SJSA1 (cell line): Measurements from ENCODE around the gene MTUS2. TPM values are rescaled to one million over a fixed set of nuclear protein-coding genes. Genes with fewer than 3 reads are reported as not detected.

ENCODE experiments used
- DNase-seq, 2 experiments: peaks; one replicate each; pipeline ENCODE4 v3.0.0-alpha.2; 2015 to 2020; ENCODE audit warnings: low spot score in 2 of 2, low read depth in 1 of 2
- H3K27ac ChIP-seq: fragments of 250-450 bp; sonication (Bioruptor Pico); 2 replicates; pipeline ENCODE4 v1.5.1; 2020; ENCODE audit warnings: mild to moderate bottlenecking, moderate library complexity
- H3K27me3 ChIP-seq: fragments of 250-450 bp; sonication (Bioruptor Pico); replicated peaks from 2 replicates; pipeline ENCODE4 v1.5.1; 2020; ENCODE audit warnings: mild to moderate bottlenecking, moderate library complexity
- H3K36me3 ChIP-seq: fragments of 250-450 bp; sonication (Bioruptor Pico); 2 replicates; pipeline ENCODE4 v1.5.1; 2020; ENCODE audit warnings: mild to moderate bottlenecking
- H3K4me1 ChIP-seq: fragments of 250-450 bp; sonication (Bioruptor Pico); replicated peaks from 2 replicates; pipeline ENCODE4 v1.6.1; 2021; ENCODE audit warnings: mild to moderate bottlenecking
- H3K4me3 ChIP-seq: fragments of 250-450 bp; sonication (Bioruptor Pico); 2 replicates; pipeline ENCODE4 v1.5.1; 2020; ENCODE audit warnings: mild to moderate bottlenecking
- H3K9me3 ChIP-seq: fragments of 250-450 bp; sonication (Bioruptor Pico); replicated peaks from 2 replicates; pipeline ENCODE4 v1.5.1; 2020; ENCODE audit warnings: mild to moderate bottlenecking
- total RNA-seq: library from RNA; depleted of rRNA; stranded (reverse); fragments of >200 nt; shearing (Covaris generic); gene quantifications from 2 replicates; pipeline ENCODE4 v1.2.3, GENCODE V29; 2014

Gene MTUS2
- total RNA-seq, 1 experiment from 2014 or later = not detected

- H3K4me3 ChIP-seq = no peak overlapping the region
- H3K27me3 ChIP-seq = no peaks in the 10 kb centered on the region
- H3K27ac ChIP-seq = no peak overlapping the region
- H3K9me3 ChIP-seq = no peaks in the 10 kb centered on the region
- H3K36me3 ChIP-seq = no peaks in the 10 kb centered on the region
- H3K4me1 ChIP-seq = no peaks in the 10 kb centered on the region
- DNase-seq = no peak
Measured at GRCh38 chr13:29103065-29103800, 283.1 kb downstream of the MTUS2 start.

GRCh38 chr13:29104461-29104860 lies 284.3 kb downstream of the MTUS2 start:
- Histone ChIP-seq H3K27me3 (no peaks in the 10 kb centered on the region), H3K9me3 (no peaks in the 10 kb centered on the region), H3K27ac (no peak overlapping the region), H3K4me3 (no peak overlapping the region), H3K4me1 (no peaks in the 10 kb centered on the region), H3K36me3 (no peaks in the 10 kb centered on the region)
- no peak for DNase-seq

- Histone ChIP-seq H3K27me3 (no peaks in the 10 kb centered on the region), H3K4me1 (no peaks in the 10 kb centered on the region), H3K36me3 (no peaks in the 10 kb centered on the region), H3K9me3 (no peaks in the 10 kb centered on the region), H3K4me3 (no peak overlapping the region), H3K27ac (no peak overlapping the region)
- no peak for DNase-seq
Measured at GRCh38 chr13:29105779-29106178, 285.6 kb downstream of the MTUS2 start.

GRCh38 chr13:29106651-29107050 lies 286.5 kb downstream of the MTUS2 start:
- DNase-seq = no peak
- H3K4me3 ChIP-seq = no peak overlapping the region
- no peaks in the 10 kb centered on the region for H3K27me3 ChIP-seq
- no peaks in the 10 kb centered on the region for H3K9me3 ChIP-seq
- H3K4me1 ChIP-seq = no peaks in the 10 kb centered on the region
- no peak overlapping the region for H3K27ac ChIP-seq
- H3K36me3 ChIP-seq = no peaks in the 10 kb centered on the region

- no peak overlapping the region for H3K27ac ChIP-seq
- no peak overlapping the region for H3K4me3 ChIP-seq
- H3K27me3 ChIP-seq = no peaks in the 10 kb centered on the region
- no peaks in the 10 kb centered on the region for H3K4me1 ChIP-seq
- no peaks in the 10 kb centered on the region for H3K36me3 ChIP-seq
- DNase-seq = no peak
- no peaks in the 10 kb centered on the region for H3K9me3 ChIP-seq
Measured at GRCh38 chr13:29108068-29108786, 288.1 kb downstream of the MTUS2 start.

GRCh38 chr13:29109987-29110386 lies 289.8 kb downstream of the MTUS2 start:
- Histone ChIP-seq H3K4me1 (no peaks in the 10 kb centered on the region), H3K27me3 (no peaks in the 10 kb centered on the region), H3K9me3 (no peaks in the 10 kb centered on the region), H3K27ac (no peak overlapping the region), H3K4me3 (no peak overlapping the region), H3K36me3 (no peaks in the 10 kb centered on the region)
- DNase-seq = no peak

GRCh38 chr13:29111446-29111845 lies 291.3 kb downstream of the MTUS2 start:
- Histone ChIP-seq H3K4me1 (no peaks in the 10 kb centered on the region), H3K27me3 (no peaks in the 10 kb centered on the region), H3K27ac (no peak overlapping the region), H3K36me3 (no peaks in the 10 kb centered on the region), H3K9me3 (no peaks in the 10 kb centered on the region), H3K4me3 (no peak overlapping the region)
- DNase-seq = no peak

- H3K27ac ChIP-seq = no peak overlapping the region
Measured at GRCh38 chr13:29115842-29116241, 295.7 kb downstream of the MTUS2 start.

GRCh38 chr13:29117663-29118062 lies 297.5 kb downstream of the MTUS2 start:
- Histone ChIP-seq H3K27me3 (no peaks in the 10 kb centered on the region), H3K36me3 (no peaks in the 10 kb centered on the region), H3K4me3 (no peak overlapping the region), H3K27ac (no peak overlapping the region), H3K4me1 (no peaks in the 10 kb centered on the region), H3K9me3 (no peaks in the 10 kb centered on the region)
- no peak for DNase-seq

More at GRCh38 chr13:29115842-29116241, 295.7 kb downstream of the MTUS2 start:
- H3K4me1 ChIP-seq = no peaks in the 10 kb centered on the region
- no peaks in the 10 kb centered on the region for H3K27me3 ChIP-seq
- H3K9me3 ChIP-seq = no peaks in the 10 kb centered on the region
- no peak overlapping the region for H3K4me3 ChIP-seq
- H3K36me3 ChIP-seq = no peaks in the 10 kb centered on the region
- no peak for DNase-seq

- H3K27ac ChIP-seq = no peak overlapping the region
- H3K27me3 ChIP-seq = no peaks in the 10 kb centered on the region
- H3K9me3 ChIP-seq = no peaks in the 10 kb centered on the region
- H3K4me1 ChIP-seq = no peaks in the 10 kb centered on the region
- no peak overlapping the region for H3K4me3 ChIP-seq
- no peaks in the 10 kb centered on the region for H3K36me3 ChIP-seq
- DNase-seq = no peak
Measured at GRCh38 chr13:29118471-29118870, 298.3 kb downstream of the MTUS2 start.

GRCh38 chr13:29125191-29125933 lies 305.2 kb downstream of the MTUS2 start:
- H3K36me3 ChIP-seq = no peaks in the 10 kb centered on the region
- no peaks in the 10 kb centered on the region for H3K27me3 ChIP-seq
- H3K4me3 ChIP-seq = no peak overlapping the region
- no peaks in the 10 kb centered on the region for H3K4me1 ChIP-seq
- DNase-seq = no peak
- no peaks in the 10 kb centered on the region for H3K9me3 ChIP-seq
- no peak overlapping the region for H3K27ac ChIP-seq

GRCh38 chr13:29125934-29126424 lies 305.8 kb downstream of the MTUS2 start:
- Histone ChIP-seq H3K4me3 (no peak overlapping the region), H3K9me3 (no peaks in the 10 kb centered on the region), H3K36me3 (no peaks in the 10 kb centered on the region), H3K27ac (no peak overlapping the region), H3K27me3 (no peaks in the 10 kb centered on the region), H3K4me1 (no peaks in the 10 kb centered on the region)
- DNase-seq = no peak

GRCh38 chr13:29129616-29130015 lies 309.5 kb downstream of the MTUS2 start:
- no peak for DNase-seq
- Histone ChIP-seq H3K36me3 (no peaks in the 10 kb centered on the region), H3K9me3 (no peaks in the 10 kb centered on the region), H3K4me1 (no peaks in the 10 kb centered on the region), H3K4me3 (no peak overlapping the region), H3K27me3 (no peaks in the 10 kb centered on the region), H3K27ac (no peak overlapping the region)

- Histone ChIP-seq H3K4me1 (no peaks in the 10 kb centered on the region), H3K36me3 (no peaks in the 10 kb centered on the region), H3K27me3 (no peaks in the 10 kb centered on the region), H3K4me3 (no peak overlapping the region), H3K27ac (no peak overlapping the region), H3K9me3 (no peaks in the 10 kb centered on the region)
- DNase-seq = no peak
Measured at GRCh38 chr13:29131159-29131558, 311.0 kb downstream of the MTUS2 start.
